ENCODE measurements around the gene IL1RAPL2.
"Not testable (repeated sequence)": the region's sequence is repeated elsewhere in the genome, so short reads cannot be mapped to it uniquely, and the experiment has no call there.

IL1RAPL2 gene

DNA sequence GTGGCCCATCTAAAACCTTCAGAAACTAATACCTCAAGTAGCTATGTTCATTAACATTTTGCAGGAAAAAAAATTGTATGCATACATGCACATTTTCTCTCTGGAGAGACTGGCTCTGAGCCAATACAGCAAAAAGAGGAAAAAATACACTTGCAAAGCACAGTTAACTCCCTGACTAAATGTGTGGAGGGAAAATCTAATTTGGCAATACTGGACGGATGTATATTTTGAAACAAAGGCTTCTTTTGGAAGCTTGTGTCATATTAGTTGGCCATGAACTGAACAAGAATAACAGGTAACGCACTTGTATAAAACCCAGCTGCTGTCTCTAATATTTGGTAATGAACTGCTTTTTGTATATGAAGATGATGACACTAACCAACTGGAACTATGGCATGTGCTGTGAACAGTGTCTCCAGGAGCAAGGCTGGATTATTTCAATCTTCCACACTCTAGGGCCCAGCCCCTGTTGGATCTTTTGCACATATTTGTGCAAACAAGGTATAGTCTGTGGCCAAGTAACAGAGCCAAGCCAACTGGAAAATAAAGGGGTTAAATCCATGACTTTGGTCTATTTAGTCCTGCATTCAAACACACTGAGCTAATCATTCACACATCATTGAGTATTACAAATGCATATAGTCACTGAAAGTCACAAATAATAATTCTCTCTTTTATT, 1188.4 kb downstream of the IL1RAPL2 start:
- no peaks in the 10 kb centered on the region for H3K4me1 Mint-ChIP-seq
- DNase-seq (ENCODE audit: low spot score in 2 of 2) (no peak), ATAC-seq (replicated peaks; ENCODE audit: extremely low read depth, poor library complexity, severe bottlenecking) (no peak)
- H3K9me3 Mint-ChIP-seq = no peaks in the 10 kb centered on the region
- H3K36me3 Mint-ChIP-seq (ENCODE audit: insufficient read depth) = no peaks in the 10 kb centered on the region
- H3K27me3 Mint-ChIP-seq = no peaks in the 10 kb centered on the region
- H3K27ac Mint-ChIP-seq (ENCODE audit: low read depth) = no peak overlapping the region
- no peak overlapping the region for H3K4me3 Mint-ChIP-seq

DNA sequence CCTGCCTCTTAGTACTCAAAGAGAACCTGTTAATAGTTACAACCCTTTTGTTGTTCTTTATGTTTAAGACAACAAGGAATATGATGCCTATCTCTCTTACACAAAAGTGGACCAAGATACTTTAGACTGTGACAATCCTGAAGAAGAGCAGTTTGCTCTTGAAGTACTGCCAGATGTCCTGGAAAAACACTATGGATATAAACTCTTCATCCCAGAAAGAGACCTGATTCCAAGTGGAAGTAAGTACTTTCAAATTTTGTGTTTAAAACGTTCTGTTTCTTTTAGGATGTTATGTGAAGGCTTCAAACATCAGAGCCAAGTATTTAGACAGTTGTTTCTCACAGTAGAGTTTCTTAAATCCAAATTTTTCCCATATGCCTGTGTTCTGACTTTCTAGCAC, 1189.1 kb downstream of the IL1RAPL2 start:
- Mint-ChIP-seq H3K4me1 (no peaks in the 10 kb centered on the region), H3K9me3 (no peaks in the 10 kb centered on the region), H3K36me3 (ENCODE audit: insufficient read depth) (no peaks in the 10 kb centered on the region), H3K4me3 (no peak overlapping the region), H3K27me3 (no peaks in the 10 kb centered on the region), H3K27ac (ENCODE audit: low read depth) (no peak overlapping the region)
- no peak for DNase-seq (ENCODE audit: low spot score in 2 of 2)
- no peak for ATAC-seq (replicated peaks; ENCODE audit: extremely low read depth, poor library complexity, severe bottlenecking)

DNA sequence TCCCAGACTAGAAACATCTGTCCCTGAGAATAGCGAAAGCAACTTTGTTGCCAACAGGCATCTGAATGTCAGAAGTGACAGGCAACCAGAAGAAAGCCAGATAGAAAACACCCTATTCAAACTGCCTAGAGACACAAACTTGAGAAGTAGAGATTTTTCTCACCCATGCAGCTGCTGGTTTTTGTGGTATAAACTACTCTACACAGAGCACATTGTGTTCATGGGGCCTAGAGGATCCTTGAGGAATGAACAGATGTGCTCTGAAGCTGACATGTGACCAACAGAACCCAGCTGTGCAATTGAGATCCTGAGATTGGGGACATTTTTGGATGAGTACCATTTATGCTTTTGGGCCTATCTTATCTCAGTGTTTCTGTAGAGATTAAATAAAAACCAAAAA, 1192.8 kb downstream of the IL1RAPL2 start:
- H3K9me3 Mint-ChIP-seq = peaks cover 11% of the 10 kb centered on the region
- H3K27ac Mint-ChIP-seq (ENCODE audit: low read depth) = no peak overlapping the region
- H3K4me3 Mint-ChIP-seq = no peak overlapping the region
- ATAC-seq (replicated peaks; ENCODE audit: extremely low read depth, poor library complexity, severe bottlenecking) (no peak), DNase-seq (ENCODE audit: low spot score in 2 of 2) (no peak)
- no peaks in the 10 kb centered on the region for H3K36me3 Mint-ChIP-seq (ENCODE audit: insufficient read depth)
- no peaks in the 10 kb centered on the region for H3K4me1 Mint-ChIP-seq
- H3K27me3 Mint-ChIP-seq = no peaks in the 10 kb centered on the region

DNA sequence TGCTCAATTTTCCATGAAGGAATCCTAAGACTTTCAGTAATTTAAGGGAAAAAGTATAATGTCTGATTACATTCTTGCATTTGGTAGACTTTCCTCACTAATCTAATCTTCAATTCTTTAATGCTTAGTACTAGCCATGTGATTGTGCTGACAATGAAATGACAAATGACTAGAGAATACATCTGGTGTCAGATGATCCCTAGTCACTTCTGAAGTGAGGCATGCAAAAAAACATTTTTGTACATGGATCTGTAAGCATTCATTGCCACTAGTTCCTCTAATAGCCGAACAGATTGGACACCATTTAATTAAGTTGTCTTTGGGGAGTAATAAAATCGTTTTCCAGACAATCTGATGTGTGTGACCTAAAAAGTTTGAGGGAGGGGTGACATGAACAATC, 1193.6 kb downstream of the IL1RAPL2 start:
- no peak for ATAC-seq (replicated peaks; ENCODE audit: extremely low read depth, poor library complexity, severe bottlenecking)

DNA sequence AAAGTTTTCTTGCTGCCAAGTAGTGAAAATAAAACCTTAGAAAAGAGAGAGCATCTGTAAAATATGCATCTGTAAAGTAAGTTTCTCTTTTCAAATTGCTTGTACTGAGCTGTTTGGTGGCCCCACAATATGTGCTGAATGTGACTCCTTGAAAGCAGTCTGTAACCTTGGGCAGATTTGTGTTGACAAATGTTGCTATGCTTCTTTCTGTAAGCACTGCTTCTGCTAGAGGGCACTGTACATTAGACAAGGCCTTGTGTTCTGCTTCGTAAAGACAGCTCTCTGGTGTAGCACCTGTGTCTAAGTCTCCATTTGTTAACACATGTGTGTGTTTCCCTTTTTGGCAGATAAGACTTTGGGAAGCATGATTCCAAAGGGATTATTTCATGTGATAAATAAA, 1199.7 kb downstream of the IL1RAPL2 start:
- ATAC-seq (replicated peaks; ENCODE audit: extremely low read depth, poor library complexity, severe bottlenecking) (no peak), DNase-seq (ENCODE audit: low spot score in 2 of 2) (no peak)
- no peaks in the 10 kb centered on the region for H3K27me3 Mint-ChIP-seq
- H3K27ac Mint-ChIP-seq (ENCODE audit: low read depth) = no peak overlapping the region
- H3K36me3 Mint-ChIP-seq (ENCODE audit: insufficient read depth) = no peaks in the 10 kb centered on the region
- H3K4me3 Mint-ChIP-seq = no peak overlapping the region
- peaks cover 11% of the 10 kb centered on the region for H3K9me3 Mint-ChIP-seq
- H3K4me1 Mint-ChIP-seq = no peaks in the 10 kb centered on the region

More for the DNA sequence above, 1193.6 kb downstream of the IL1RAPL2 start:
- Mint-ChIP-seq H3K4me1 (no peaks in the 10 kb centered on the region), H3K36me3 (ENCODE audit: insufficient read depth) (no peaks in the 10 kb centered on the region), H3K9me3 (peaks cover 11% of the 10 kb centered on the region), H3K27me3 (no peaks in the 10 kb centered on the region), H3K27ac (ENCODE audit: low read depth) (no peak overlapping the region), H3K4me3 (no peak overlapping the region)
- DNase-seq (ENCODE audit: low spot score in 2 of 2) = no peak

DNA sequence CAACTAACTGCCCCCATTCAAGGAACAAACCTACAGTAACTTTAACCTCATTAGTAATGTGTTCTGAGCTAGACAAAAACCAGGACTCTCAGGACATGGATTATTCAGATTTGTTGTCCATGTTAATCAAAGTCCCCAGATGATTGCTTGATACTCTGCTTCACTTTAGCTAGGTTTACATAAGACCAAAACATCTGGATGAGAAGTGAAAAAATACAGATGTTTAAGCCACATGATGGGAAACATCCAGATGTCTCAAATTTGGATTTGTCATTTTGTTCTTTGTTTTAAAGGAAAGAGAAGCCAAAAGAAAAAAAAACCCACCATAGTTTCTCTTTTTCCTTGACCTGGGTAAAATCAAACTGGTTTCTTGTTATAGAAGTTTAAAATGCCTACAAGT, 1207.8 kb downstream of the IL1RAPL2 start:
- Mint-ChIP-seq H3K4me3 (no peak overlapping the region), H3K4me1 (no peaks in the 10 kb centered on the region), H3K36me3 (ENCODE audit: insufficient read depth) (no peaks in the 10 kb centered on the region)

DNA sequence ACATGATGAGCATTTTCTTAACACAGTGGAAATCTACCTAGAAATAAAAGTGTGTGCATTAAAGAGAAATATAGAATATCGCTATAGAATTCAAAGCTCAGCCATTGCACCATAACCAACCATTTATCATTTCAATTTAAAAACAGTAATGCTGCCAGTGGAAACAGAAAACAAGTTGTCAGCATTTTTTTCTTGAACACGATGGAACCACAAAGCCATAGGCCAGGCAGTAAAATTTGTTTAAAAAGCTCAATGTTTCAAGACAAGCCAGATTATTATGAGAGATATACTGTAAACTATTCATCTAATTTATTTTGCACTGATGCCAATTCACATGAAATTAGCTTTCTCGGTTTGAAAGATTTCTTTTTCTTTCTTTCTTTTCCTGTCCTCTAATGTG, 1209.7 kb downstream of the IL1RAPL2 start:
- no peak overlapping the region for H3K4me3 Mint-ChIP-seq
- ATAC-seq (replicated peaks; ENCODE audit: extremely low read depth, poor library complexity, severe bottlenecking) = no peak
- no peaks in the 10 kb centered on the region for H3K27me3 Mint-ChIP-seq
- no peak overlapping the region for H3K27ac Mint-ChIP-seq (ENCODE audit: low read depth)
- H3K4me1 Mint-ChIP-seq = no peaks in the 10 kb centered on the region
- DNase-seq (ENCODE audit: low spot score in 2 of 2) = no peak
- no peaks in the 10 kb centered on the region for H3K9me3 Mint-ChIP-seq
- no peaks in the 10 kb centered on the region for H3K36me3 Mint-ChIP-seq (ENCODE audit: insufficient read depth)

More for the DNA sequence above, 1207.8 kb downstream of the IL1RAPL2 start:
- Mint-ChIP-seq H3K9me3 (no peaks in the 10 kb centered on the region), H3K27me3 (no peaks in the 10 kb centered on the region), H3K27ac (ENCODE audit: low read depth) (no peak overlapping the region)
- DNase-seq (ENCODE audit: low spot score in 2 of 2) = no peak
- ATAC-seq (replicated peaks; ENCODE audit: extremely low read depth, poor library complexity, severe bottlenecking) = no peak

DNA sequence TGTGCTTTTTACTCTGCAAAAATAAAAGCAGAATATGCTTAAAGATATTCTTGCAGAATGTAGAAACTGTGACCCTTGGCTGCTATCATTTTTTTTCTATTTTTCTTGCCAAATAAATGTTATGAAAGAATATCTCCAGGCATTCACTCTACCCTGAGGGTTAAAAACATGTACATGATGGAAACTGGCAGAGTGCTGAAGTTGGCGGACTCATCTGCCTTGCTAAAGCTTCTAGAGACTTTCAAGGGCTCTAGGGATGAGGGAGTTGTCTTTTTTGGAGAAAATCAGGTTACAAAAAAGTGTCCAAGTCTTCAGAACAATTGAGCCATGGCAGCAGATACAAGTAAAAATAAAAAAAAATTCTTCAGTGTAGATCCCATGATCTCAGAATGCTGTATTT, 1215.8 kb downstream of the IL1RAPL2 start:
- Mint-ChIP-seq H3K27ac (ENCODE audit: low read depth) (no peak overlapping the region), H3K36me3 (ENCODE audit: insufficient read depth) (no peaks in the 10 kb centered on the region), H3K27me3 (no peaks in the 10 kb centered on the region), H3K9me3 (peaks cover 5% of the 10 kb centered on the region), H3K4me1 (no peaks in the 10 kb centered on the region), H3K4me3 (no peak overlapping the region)
- DNase-seq (ENCODE audit: low spot score in 2 of 2) (no peak), ATAC-seq (replicated peaks; ENCODE audit: extremely low read depth, poor library complexity, severe bottlenecking) (no peak)

DNA sequence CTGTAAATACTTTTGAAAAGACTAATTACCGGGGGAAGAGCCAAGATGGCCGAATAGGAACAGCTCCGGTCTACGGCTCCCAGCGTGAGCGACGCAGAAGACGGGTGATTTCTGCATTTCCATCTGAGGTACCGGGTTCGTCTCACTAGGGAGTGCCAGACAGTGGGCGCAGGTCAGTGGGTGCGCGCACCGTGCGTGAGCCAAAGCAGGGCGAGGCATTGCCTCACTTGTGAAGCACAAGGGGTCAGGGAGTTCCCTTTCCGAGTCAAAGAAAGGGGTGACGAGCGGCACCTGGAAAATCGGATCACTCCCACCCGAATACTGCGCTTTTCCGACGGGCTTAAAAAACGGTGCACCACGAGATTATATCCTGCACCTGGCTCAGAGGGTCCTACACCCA, 1230.9 kb downstream of the IL1RAPL2 start:
- ATAC-seq (replicated peaks; ENCODE audit: extremely low read depth, poor library complexity, severe bottlenecking); H3K9me3 Mint-ChIP-seq; H3K36me3 Mint-ChIP-seq (ENCODE audit: insufficient read depth); H3K27ac Mint-ChIP-seq (ENCODE audit: low read depth); DNase-seq (ENCODE audit: low spot score in 2 of 2); H3K4me3 Mint-ChIP-seq; H3K4me1 Mint-ChIP-seq; H3K27me3 Mint-ChIP-seq: not testable (repeated sequence)

DNA sequence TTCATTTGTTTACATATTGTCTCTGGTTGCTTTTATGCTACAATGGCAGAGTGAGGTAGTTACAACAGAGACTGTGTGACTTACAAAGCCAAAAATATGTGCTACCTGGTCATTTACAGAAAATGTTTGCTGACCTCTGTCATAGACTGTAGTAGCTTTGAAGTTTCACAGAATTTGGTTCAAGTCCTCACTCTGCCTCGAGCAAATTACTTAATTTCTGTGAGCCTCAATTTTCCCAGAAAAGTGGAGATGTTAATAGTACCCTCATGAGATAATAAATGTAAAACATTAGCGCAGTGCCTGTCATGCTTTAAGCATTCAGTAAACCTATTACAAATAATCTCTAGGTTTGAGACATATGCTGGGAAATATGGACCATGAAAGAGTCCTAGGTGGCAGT, 1237.9 kb downstream of the IL1RAPL2 start:
- no peaks in the 10 kb centered on the region for H3K27me3 Mint-ChIP-seq
- no peak overlapping the region for H3K4me3 Mint-ChIP-seq
- no peak overlapping the region for H3K27ac Mint-ChIP-seq (ENCODE audit: low read depth)
- DNase-seq (ENCODE audit: low spot score in 2 of 2) (no peak), ATAC-seq (replicated peaks; ENCODE audit: extremely low read depth, poor library complexity, severe bottlenecking) (no peak)
- peaks cover 10% of the 10 kb centered on the region for H3K9me3 Mint-ChIP-seq
- no peaks in the 10 kb centered on the region for H3K4me1 Mint-ChIP-seq
- H3K36me3 Mint-ChIP-seq (ENCODE audit: insufficient read depth) = peaks cover 2% of the 10 kb centered on the region

DNA sequence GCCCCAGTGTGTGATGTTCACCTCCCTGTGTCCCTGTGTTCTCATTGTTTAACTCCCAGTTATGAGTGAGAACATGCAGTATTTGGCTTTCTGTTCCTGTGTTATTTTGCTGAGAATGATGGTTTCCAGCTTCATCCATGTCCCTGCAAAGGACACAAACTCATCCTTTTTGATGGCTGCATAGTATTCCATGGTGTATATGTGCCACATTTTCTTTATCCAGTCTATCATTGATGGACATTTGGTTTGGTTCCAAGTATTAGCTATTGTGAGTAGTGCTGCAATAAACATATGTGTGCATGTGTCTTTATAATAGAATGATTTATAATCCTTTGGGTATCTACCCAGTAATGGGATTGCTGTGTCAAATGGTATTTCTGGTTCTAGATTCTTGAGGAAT, 1239.7 kb downstream of the IL1RAPL2 start:
- not testable (repeated sequence) for H3K4me3 Mint-ChIP-seq; H3K27ac Mint-ChIP-seq (ENCODE audit: low read depth); DNase-seq (ENCODE audit: low spot score in 2 of 2); ATAC-seq (replicated peaks; ENCODE audit: extremely low read depth, poor library complexity, severe bottlenecking); H3K4me1 Mint-ChIP-seq; H3K36me3 Mint-ChIP-seq (ENCODE audit: insufficient read depth); H3K27me3 Mint-ChIP-seq
- peaks cover 10% of the 10 kb centered on the region for H3K9me3 Mint-ChIP-seq

DNA sequence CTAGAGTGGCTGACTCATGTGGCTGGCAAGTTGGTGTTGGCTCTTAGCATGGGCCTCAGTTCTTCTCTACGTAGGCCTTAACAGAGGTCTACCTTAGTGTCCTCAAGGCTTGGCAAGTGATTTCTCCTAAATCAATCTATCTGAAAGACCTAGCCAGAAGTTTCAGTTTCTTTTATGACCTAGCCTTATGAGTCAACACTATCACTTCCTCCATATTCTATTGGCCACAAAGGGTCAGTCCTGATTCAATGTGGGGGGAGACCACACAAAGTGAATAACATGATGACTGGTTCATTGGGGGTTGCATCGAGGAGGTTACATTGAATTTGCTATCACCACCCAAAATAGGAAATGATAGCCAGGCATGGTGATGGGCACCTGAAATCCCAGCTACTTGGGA, 1250.5 kb downstream of the IL1RAPL2 start:
- ATAC-seq (replicated peaks; ENCODE audit: extremely low read depth, poor library complexity, severe bottlenecking) (no peak), DNase-seq (ENCODE audit: low spot score in 2 of 2) (no peak)
- Mint-ChIP-seq H3K27me3 (no peaks in the 10 kb centered on the region), H3K27ac (ENCODE audit: low read depth) (no peak overlapping the region), H3K36me3 (ENCODE audit: insufficient read depth) (no peaks in the 10 kb centered on the region), H3K4me3 (no peak overlapping the region), H3K4me1 (no peaks in the 10 kb centered on the region), H3K9me3 (peaks cover 15% of the 10 kb centered on the region)
